CD1c-positive myeloid dendritic cell (primary cell): Measurements from ENCODE around the gene FAM131A.

Experiments used
- DNase-seq: peaks from one replicate; pipeline ENCODE4 v3.0.0-alpha.2; 2016; ENCODE audit errors: extremely low spot score

The FAM131A gene

GRCh38 chr3:184357248-184358123, 20.1 kb downstream of the FAM131A start:
- no peak for DNase-seq

GRCh38 chr3:184358124-184358767, 20.8 kb downstream of the FAM131A start:
- DNase-seq = no peak

- no peak for DNase-seq
These were observed 21.5 kb downstream of the FAM131A start for GRCh38 chr3:184358921-184359350.

- no peak for DNase-seq
These were observed 22.2 kb downstream of the FAM131A start for GRCh38 chr3:184359610-184360009.

- no peak for DNase-seq
These were observed 22.9 kb downstream of the FAM131A start for GRCh38 chr3:184360070-184360928.

- DNase-seq = no peak
These were observed 23.6 kb downstream of the FAM131A start for GRCh38 chr3:184360929-184361531.

GRCh38 chr3:184361532-184361931, 24.1 kb downstream of the FAM131A start, which contains the start of the genes CLCN2 and POLR2H:
Gene CLCN2 (minus strand): TSS chr3:184361605. CDS start chr3:184361479, 126 bp downstream.
Gene POLR2H (plus strand): TSS chr3:184361710. CDS start chr3:184363493, 1,783 bp downstream.
- DNase-seq = peak; percentile 62

- peak; percentile 69 for DNase-seq
These were observed 24.7 kb downstream of the FAM131A start for GRCh38 chr3:184361932-184362667.

- DNase-seq = peak; percentile 98
These were observed 25.5 kb downstream of the FAM131A start for GRCh38 chr3:184362668-184363546.

GRCh38 chr3:184366619-184367289, 29.4 kb downstream of the FAM131A start:
- DNase-seq = no peak

GRCh38 chr3:184368116-184368515, 30.7 kb downstream of the FAM131A start:
- no peak for DNase-seq

- DNase-seq = no peak
These were observed 31.3 kb downstream of the FAM131A start for GRCh38 chr3:184368586-184369183.

GRCh38 chr3:184371570-184372018, 34.2 kb downstream of the FAM131A start:
- DNase-seq = peak; percentile 81

GRCh38 chr3:184372296-184372821, 35.0 kb downstream of the FAM131A start:
- no peak for DNase-seq

GRCh38 chr3:184372911-184373310, 35.5 kb downstream of the FAM131A start:
- no peak for DNase-seq

GRCh38 chr3:184373422-184373821, 36.0 kb downstream of the FAM131A start:
- DNase-seq = no peak

GRCh38 chr3:184375747-184376461, 38.5 kb downstream of the FAM131A start:
- no peak for DNase-seq

GRCh38 chr3:184377374-184377773, 40.0 kb downstream of the FAM131A start:
- no peak for DNase-seq
